GM12878 (cell line): ENCODE measurements around the gene ZNF655.
"Not testable (repeated sequence)": the region's sequence is repeated elsewhere in the genome, so short reads cannot be mapped to it uniquely, and the experiment has no call there.

ENCODE experiments used
- POLR2AphosphoS5 ChIP-seq: IDR thresholded peaks from 2 replicates; pipeline ENCODE4 v1.6.1; 2011; ENCODE audit warnings: mild to moderate bottlenecking, low read length, inconsistent platforms
- YY1 ChIP-seq: IDR thresholded peaks from 2 replicates; pipeline ENCODE4 v1.6.1; 2011; ENCODE audit warnings: low read depth, mild to moderate bottlenecking, low read length

DNA sequence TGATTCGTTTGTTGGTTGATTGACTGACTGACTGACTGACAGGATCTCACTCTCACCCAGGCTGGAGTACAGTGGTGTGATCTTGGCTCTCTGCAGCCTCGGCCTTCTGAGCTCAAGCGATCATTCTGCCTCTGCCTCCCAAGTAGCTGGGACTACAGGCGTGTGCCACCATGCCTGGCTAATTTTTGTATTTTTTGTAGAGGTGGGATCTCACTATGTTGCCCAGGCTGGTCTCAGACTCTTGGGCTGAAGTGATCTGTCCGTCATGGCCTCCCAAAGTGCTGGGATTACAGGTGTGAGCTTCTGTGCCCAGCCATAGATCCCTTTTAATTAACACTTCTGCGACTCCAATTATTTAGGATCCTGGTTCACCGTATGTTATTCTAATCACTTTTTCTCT is 10.3 kb downstream of the ZNF655 start:
- TF ChIP-seq POLR2AphosphoS5, YY1: not testable (repeated sequence)
